HG03175 (cell line): ENCODE measurements around the gene ABRACL.

Source experiments
- ATAC-seq: cut with Tn5 transposase; IDR thresholded peaks from one replicate; pipeline ENCODE4 v1.9.1; 2021; ENCODE audit warnings: mild to moderate bottlenecking, moderate library complexity; ENCODE audit not compliant: unreplicated experiment

ABRACL gene

GRCh38 chr6:139051396-139052060, 23.0 kb downstream of the ABRACL start:
- ATAC-seq, result no peak

DNA sequence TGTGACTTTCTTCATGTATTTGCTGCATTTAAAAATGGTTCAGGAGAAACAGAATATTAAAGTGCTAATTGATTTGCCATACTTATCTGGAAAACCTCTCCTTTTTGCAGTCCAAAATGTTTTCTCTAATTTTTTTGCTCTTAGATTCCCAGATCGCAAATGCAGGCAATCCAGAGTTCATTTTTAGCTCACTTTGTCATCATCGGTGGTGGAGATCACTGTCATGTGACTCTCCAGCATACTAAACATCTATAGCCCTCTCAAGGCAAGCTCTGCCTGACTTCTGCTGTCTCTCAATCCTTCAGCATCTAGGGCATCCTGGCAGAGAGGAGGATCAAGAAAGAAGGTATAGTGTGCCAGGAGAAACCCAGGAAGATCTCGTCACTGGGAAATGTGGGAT, 24.8 kb downstream of the ABRACL start:
- no peak for ATAC-seq

DNA sequence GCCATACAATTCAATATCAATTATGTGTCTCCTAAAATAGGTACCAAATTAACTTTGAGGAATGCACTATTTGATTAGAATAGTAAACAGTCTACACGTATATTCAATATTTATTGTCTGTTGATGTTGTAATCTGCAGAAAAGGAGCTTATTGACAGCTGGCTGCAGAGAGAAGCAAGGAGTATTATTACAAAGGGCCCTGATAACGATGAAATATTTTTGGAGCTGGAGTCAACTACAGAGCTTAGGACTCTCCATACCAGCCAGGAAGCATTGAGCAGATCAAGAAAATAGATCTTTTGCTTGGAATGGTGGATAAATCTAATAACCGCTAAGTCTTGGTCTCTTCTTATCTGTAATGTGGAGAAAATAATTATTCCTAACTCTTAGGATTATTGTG, 25.5 kb downstream of the ABRACL start:
- no peak for ATAC-seq

GRCh38 chr6:139055709-139056108, 27.2 kb downstream of the ABRACL start:
- ATAC-seq, result no peak

- ATAC-seq, result no peak
Measured at GRCh38 chr6:139058029-139058428, 29.5 kb downstream of the ABRACL start.

DNA sequence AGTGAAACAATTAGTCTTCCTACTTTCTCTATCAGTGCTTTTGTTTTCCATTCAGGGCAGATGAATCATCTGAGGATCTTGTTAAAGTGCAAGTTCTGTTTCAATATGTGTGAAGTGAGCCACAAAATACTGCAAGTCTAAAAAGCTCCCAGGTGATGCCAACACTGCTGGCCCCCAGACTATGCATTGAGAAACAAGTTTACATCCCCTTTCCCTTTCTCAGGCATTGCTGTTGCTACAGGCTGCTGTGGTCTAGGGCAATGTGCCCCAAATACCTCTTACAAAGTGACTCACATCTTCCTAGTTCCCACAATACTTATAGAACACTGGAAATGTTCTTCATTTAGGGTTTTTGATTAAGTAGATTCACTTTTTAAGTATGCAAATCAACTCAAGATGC, 31.8 kb downstream of the ABRACL start:
- no peak for ATAC-seq

- no peak for ATAC-seq
Measured at GRCh38 chr6:139062932-139063646, 34.5 kb downstream of the ABRACL start.

GRCh38 chr6:139064981-139065665, 36.6 kb downstream of the ABRACL start:
- ATAC-seq, result no peak

DNA sequence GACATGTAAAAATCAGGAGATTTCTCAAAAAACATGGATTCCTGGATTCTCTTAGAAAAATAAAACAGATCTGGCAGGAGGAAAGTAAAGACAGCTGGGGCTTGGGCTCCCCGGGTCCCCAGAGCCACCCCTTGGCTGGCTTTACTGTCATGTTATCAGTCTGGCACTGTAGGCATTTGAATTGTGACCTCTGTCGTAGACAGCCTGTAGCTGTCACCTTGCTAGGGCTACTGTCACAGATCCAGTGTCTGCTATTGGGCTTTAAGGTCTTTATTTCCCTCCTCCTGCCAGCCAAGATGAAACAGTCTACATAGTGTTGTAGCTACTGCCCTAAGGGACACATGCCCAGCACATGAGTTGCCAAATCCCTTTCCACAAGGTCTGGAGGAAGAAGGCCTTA, 37.5 kb downstream of the ABRACL start:
- ATAC-seq, result no peak

DNA sequence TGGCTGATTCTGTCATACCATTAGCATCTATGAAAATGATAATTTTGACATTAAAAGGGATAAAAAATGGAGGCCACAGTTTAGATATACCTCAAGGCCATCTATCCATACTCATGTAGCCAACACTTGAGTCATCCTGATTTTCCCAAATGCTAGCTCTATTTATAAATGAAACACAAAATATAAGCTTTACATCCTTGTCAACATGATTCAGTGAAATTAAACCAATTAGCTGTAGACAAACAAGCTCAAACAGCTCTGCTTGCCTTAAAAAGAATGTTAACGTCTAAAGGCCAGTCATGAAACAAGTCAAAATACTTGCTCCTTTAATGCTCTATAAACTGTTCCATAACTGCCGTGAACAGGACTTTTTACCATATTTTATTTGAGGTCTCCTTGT, 40.3 kb downstream of the ABRACL start:
- no peak for ATAC-seq

- no peak for ATAC-seq
Measured at GRCh38 chr6:139073118-139073517, 44.6 kb downstream of the ABRACL start.

DNA sequence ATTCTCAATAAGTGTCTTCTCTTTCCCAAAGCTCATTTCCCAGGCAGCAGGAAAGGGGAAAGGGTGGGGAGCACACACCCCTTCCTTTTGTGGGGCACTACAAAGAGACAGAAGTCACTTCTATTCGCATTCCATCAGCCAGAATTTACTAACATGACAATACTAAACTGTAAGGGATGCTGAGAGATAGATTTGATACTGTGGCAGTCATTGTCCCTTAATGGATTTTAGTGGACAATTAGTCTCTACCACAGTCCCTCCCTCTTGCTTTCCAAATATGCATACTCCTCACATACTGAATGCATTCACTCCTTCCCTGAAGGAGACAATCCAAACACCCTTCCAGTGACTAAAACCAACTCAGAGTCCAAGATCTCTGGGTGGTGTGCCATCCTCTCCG, 50.5 kb downstream of the ABRACL start:
- ATAC-seq, result no peak

DNA sequence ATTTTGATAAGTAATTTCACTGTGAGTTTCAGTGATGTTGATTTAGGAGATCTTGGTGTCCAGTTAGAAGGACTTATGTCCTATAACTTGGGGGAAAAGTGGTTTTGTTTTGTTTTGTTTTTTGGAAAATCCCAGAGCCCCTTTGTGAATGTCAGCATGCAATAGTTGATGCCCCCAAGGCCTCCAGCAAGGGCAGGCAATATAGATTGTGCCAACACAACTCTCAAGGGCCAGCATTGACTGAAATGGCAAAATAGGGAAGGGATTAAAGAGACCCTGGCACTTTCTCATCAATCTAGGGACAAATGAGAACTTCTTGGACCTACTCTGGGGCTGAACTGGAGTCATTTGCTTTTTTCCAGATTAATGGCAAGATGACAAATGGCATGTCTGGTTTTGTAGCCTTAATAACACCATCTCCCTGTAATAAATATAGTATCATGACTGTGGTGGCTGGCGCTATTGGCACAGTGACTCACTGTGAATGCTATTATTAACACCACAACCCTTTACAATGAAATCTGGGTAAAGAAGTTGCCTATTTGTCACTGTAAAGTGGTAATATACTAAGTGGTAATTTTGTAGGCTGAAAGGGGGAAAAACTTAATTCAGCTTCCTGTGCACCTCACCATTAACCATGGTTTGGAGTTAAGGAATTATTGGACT, 51.8 kb downstream of the ABRACL start:
- ATAC-seq, result no peak

DNA sequence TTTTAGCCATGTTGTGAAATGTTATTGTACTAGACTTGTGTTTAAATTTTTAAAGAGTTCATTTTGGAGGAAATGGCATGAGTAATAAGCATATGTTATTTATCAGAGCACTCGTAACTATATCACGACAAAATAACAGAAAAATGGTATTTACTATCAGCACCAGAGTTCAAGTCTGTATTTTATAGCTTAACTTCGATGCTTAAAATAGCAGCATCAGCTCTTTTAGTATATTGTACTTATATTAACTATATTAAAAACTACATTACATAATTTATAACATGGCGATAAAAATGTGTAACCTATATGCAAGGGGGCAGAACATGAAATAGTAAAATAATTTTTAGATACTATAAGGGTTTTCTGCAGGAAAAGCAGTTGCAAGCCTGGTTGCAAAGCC, 52.9 kb downstream of the ABRACL start:
- ATAC-seq, result no peak

DNA sequence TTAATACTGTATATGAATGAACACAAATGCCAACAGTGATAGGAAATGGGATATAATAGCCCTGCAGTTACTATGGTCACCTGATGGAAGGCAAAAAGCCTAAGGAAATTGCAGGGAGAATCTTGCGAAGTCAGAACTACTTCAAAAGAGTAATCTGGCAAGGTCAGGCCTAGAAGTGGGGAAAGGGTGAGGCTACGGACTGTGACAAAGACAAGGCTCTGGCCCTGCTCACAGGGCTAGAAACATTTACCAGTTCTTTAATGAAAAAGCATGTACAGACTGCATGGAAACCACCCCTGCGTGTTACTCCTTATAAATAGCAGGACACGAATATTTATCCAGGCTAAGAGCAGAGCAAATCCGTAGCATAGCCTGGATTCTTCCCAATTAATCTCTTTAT, 53.8 kb downstream of the ABRACL start:
- no peak for ATAC-seq

DNA sequence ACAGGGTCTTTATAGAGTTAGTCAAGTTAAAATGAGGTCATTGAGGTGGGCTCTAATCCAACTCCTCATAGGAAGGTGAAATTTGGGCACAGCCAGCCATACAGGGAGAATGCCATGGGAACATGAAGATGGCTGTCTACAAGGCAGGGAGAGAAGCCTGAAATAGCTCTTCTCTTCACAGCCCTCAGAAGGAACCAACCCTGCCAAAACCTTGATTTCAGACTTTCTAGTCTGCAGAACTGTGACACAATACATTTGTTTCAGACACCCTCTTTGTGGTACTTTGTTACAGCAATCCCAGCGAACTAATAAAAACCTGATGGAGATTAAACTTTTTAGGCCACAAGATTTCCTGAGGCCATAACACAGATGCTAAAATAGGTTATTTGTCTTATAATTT, 63.3 kb downstream of the ABRACL start:
- ATAC-seq, result no peak
